Osteoblast (primary cell): ENCODE data around the gene AUTS2. TPM values are rescaled to one million over a fixed set of nuclear protein-coding genes. Genes with fewer than 3 reads are reported as not detected.

ENCODE experiments used
- DNase-seq: peaks from one replicate; pipeline ENCODE4 v3.0.0; 2011; ENCODE audit warnings: low spot score, mixed read lengths; ENCODE audit not compliant: insufficient read length; ENCODE audit errors: missing footprints
- H2AFZ ChIP-seq: 2 replicates; pipeline ENCODE4 v1.6.0; 2011; ENCODE audit warnings: mild to moderate bottlenecking, low read length
- H3K27ac ChIP-seq: 2 replicates; pipeline ENCODE4 v1.5.1; 2011; ENCODE audit warnings: mild to moderate bottlenecking, low read depth, low read length, moderate library complexity
- H3K27me3 ChIP-seq: 2 replicates; pipeline ENCODE4 v1.6.0; 2012; ENCODE audit warnings: mild to moderate bottlenecking, control low read depth, inconsistent platforms, low read length, moderate library complexity; ENCODE audit not compliant: insufficient read depth
- H3K36me3 ChIP-seq: 2 replicates; pipeline ENCODE4 v1.5.1; 2011; ENCODE audit warnings: mild to moderate bottlenecking, low read length, control low read depth, moderate library complexity; ENCODE audit not compliant: insufficient read depth
- H3K4me1 ChIP-seq: 2 replicates; pipeline ENCODE4 v1.5.1; 2011; ENCODE audit warnings: mild to moderate bottlenecking, low read length, control low read depth, moderate library complexity; ENCODE audit not compliant: insufficient read depth
- H3K4me2 ChIP-seq: 2 replicates; pipeline ENCODE4 v1.6.0; 2011; ENCODE audit warnings: mild to moderate bottlenecking, low read length; ENCODE audit not compliant: insufficient read depth
- H3K4me3 ChIP-seq: fragments of 200-600 bp; sonication (generic); 3 replicates; pipeline ENCODE4 v1.5.1; 2012; ENCODE audit warnings: mild to moderate bottlenecking, low read length, inconsistent platforms; ENCODE audit not compliant: insufficient read depth
- H3K79me2 ChIP-seq: 2 replicates; pipeline ENCODE4 v1.6.0; 2012; ENCODE audit warnings: mild to moderate bottlenecking, low read length, control low read depth, inconsistent platforms; ENCODE audit not compliant: insufficient read depth
- H3K9me3 ChIP-seq: 2 replicates; pipeline ENCODE4 v1.5.1; 2011; ENCODE audit warnings: low read depth, low read length, control low read depth
- H4K20me1 ChIP-seq: 2 replicates; pipeline ENCODE4 v1.6.0; 2012; ENCODE audit warnings: mild to moderate bottlenecking, low read length, control low read depth; ENCODE audit not compliant: insufficient read depth
- total RNA-seq: library from RNA; depleted of rRNA; stranded (reverse); fragments of >200 nt; gene quantifications from 2 replicates; pipeline ENCODE4 v1.2.3, GENCODE V29; 2012
- TF ChIP-seq, protein P1 (sequence below): IDR thresholded peaks from 2 replicates; pipeline ENCODE4 v1.5.1; 2011; ENCODE audit warnings: mild to moderate bottlenecking, low read depth, low read length, moderate library complexity; ENCODE audit errors: extremely low read depth

The AUTS2 gene
- total RNA-seq, 1 donor = 15.2 TPM

DNA sequence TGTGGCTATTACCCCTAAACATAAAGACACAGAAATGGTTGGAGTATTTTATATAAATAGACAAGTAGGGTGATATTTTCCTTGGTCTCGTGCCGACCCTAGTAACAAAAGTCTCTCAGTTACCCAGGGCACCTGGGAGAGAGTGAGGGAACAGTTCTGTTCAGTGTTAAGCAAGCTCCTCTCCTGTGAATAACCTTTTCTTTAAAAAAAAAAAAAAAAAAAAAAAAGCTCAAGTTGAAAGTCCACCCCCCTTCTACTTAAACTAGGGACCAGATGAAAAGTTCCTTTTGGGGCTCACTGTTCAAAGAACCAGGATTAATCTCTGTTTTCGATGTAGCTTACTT lies 896.7 kb downstream of the AUTS2 start:
- H3K36me3 ChIP-seq = no peaks in the 10 kb centered on the region
- H3K9me3 ChIP-seq = no peaks in the 10 kb centered on the region
- no peaks in the 10 kb centered on the region for H3K4me1 ChIP-seq
- H3K27me3 ChIP-seq = no peaks in the 10 kb centered on the region
- H3K79me2 ChIP-seq = no peaks in the 10 kb centered on the region
- no peak for DNase-seq
- H3K4me3 ChIP-seq = no peak overlapping the region
- TF ChIP-seq, protein P1, sequence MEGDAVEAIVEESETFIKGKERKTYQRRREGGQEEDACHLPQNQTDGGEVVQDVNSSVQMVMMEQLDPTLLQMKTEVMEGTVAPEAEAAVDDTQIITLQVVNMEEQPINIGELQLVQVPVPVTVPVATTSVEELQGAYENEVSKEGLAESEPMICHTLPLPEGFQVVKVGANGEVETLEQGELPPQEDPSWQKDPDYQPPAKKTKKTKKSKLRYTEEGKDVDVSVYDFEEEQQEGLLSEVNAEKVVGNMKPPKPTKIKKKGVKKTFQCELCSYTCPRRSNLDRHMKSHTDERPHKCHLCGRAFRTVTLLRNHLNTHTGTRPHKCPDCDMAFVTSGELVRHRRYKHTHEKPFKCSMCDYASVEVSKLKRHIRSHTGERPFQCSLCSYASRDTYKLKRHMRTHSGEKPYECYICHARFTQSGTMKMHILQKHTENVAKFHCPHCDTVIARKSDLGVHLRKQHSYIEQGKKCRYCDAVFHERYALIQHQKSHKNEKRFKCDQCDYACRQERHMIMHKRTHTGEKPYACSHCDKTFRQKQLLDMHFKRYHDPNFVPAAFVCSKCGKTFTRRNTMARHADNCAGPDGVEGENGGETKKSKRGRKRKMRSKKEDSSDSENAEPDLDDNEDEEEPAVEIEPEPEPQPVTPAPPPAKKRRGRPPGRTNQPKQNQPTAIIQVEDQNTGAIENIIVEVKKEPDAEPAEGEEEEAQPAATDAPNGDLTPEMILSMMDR = no peak
- H3K4me2 ChIP-seq = no peak overlapping the region
- no peaks in the 10 kb centered on the region for H4K20me1 ChIP-seq
- H2AFZ ChIP-seq = no peak overlapping the region
- no peak overlapping the region for H3K27ac ChIP-seq

DNA sequence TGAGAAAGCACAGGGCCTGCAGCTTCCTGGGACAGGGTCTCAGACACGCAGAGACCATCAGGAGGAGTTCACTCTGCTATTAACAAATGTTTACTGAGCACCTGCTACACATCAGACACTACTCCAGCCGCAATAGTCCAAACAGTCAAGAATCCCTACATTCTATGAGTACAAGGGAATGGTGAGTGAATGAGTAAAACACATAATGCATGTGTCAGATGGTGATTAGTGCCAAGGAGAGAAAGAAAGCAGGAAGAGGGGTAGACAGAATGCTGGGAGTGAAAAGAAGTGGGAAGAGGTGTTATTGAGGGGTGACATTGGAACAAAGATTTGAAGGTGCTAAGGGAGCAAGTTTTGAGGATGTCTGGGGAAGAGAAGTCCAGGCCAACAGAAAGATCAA lies 899.5 kb downstream of the AUTS2 start:
- H3K27me3 ChIP-seq = no peaks in the 10 kb centered on the region
- DNase-seq = no peak
- no peaks in the 10 kb centered on the region for H3K9me3 ChIP-seq
- no peak overlapping the region for H3K27ac ChIP-seq
- TF ChIP-seq, protein P1 = no peak
- no peaks in the 10 kb centered on the region for H3K4me1 ChIP-seq
- H2AFZ ChIP-seq = no peak overlapping the region
- no peak overlapping the region for H3K4me2 ChIP-seq
- H3K36me3 ChIP-seq = no peaks in the 10 kb centered on the region
- H3K4me3 ChIP-seq = no peak overlapping the region
- no peaks in the 10 kb centered on the region for H4K20me1 ChIP-seq
- H3K79me2 ChIP-seq = no peaks in the 10 kb centered on the region

GRCh38 chr7:70498232-70498992 lies 900.1 kb downstream of the AUTS2 start:
- Histone ChIP-seq H3K9me3 (no peaks in the 10 kb centered on the region), H3K79me2 (no peaks in the 10 kb centered on the region), H3K4me2 (no peak overlapping the region), H3K27ac (no peak overlapping the region), H3K4me3 (no peak overlapping the region), H3K36me3 (no peaks in the 10 kb centered on the region), H2AFZ (no peak overlapping the region), H3K4me1 (no peaks in the 10 kb centered on the region), H4K20me1 (no peaks in the 10 kb centered on the region), H3K27me3 (no peaks in the 10 kb centered on the region)
- TF ChIP-seq, protein P1 = no peak
- DNase-seq = no peak

GRCh38 chr7:70500261-70500660 lies 902.0 kb downstream of the AUTS2 start:
- H3K79me2 ChIP-seq = no peaks in the 10 kb centered on the region
- H3K36me3 ChIP-seq = no peaks in the 10 kb centered on the region
- no peaks in the 10 kb centered on the region for H3K9me3 ChIP-seq
- H3K4me3 ChIP-seq = no peak overlapping the region
- TF ChIP-seq, protein P1 = no peak
- H4K20me1 ChIP-seq = no peaks in the 10 kb centered on the region
- no peak overlapping the region for H2AFZ ChIP-seq
- no peaks in the 10 kb centered on the region for H3K27me3 ChIP-seq
- DNase-seq = no peak
- H3K27ac ChIP-seq = no peak overlapping the region
- H3K4me1 ChIP-seq = no peaks in the 10 kb centered on the region
- H3K4me2 ChIP-seq = no peak overlapping the region
